HG02623 (cell line): ENCODE measurements around the gene CLN6.
A peak's percentile ranks its signal among the peaks of the same experiment; 100 is the strongest.
"Not testable (repeated sequence)": the region's sequence is repeated elsewhere in the genome, so short reads cannot be mapped to it uniquely, and the experiment has no call there.

Source experiments
- ATAC-seq: cut with Tn5 transposase; IDR thresholded peaks from one replicate; pipeline ENCODE4 v1.9.1; 2021; ENCODE audit warnings: moderate library complexity; ENCODE audit not compliant: unreplicated experiment

Gene CLN6

GRCh38 chr15:68256675-68257450, 27.3 kb upstream of the CLN6 start:
- no peak for ATAC-seq

GRCh38 chr15:68252925-68253534, 23.5 kb upstream of the CLN6 start:
- no peak for ATAC-seq

- ATAC-seq: no peak
Observed at GRCh38 chr15:68249058-68249713, 19.7 kb upstream of the CLN6 start.

GRCh38 chr15:68244235-68244634, 14.7 kb upstream of the CLN6 start:
- no peak for ATAC-seq

- no peak for ATAC-seq
Observed at GRCh38 chr15:68241088-68241935, 11.8 kb upstream of the CLN6 start.

GRCh38 chr15:68239025-68239424, 9.5 kb upstream of the CLN6 start:
- ATAC-seq: no peak

GRCh38 chr15:68235022-68235421, 5.5 kb upstream of the CLN6 start:
- no peak for ATAC-seq

- ATAC-seq: not testable (repeated sequence)
Observed at GRCh38 chr15:68234520-68234919, 5.0 kb upstream of the CLN6 start.

GRCh38 chr15:68234060-68234459, 4.5 kb upstream of the CLN6 start:
- ATAC-seq: no peak

- no peak for ATAC-seq
Observed at GRCh38 chr15:68232937-68233336, 3.4 kb upstream of the CLN6 start.

- no peak for ATAC-seq
Observed at GRCh38 chr15:68232449-68232848, 2.9 kb upstream of the CLN6 start.

GRCh38 chr15:68231102-68231818, 1.7 kb upstream of the CLN6 start:
- no peak for ATAC-seq

GRCh38 chr15:68230157-68231100, 901 bp upstream of the CLN6 start:
- no peak for ATAC-seq

GRCh38 chr15:68228971-68229385, 550 bp downstream of the CLN6 start:
- peak; percentile 3 for ATAC-seq

GRCh38 chr15:68228143-68228970, 1.2 kb downstream of the CLN6 start:
- ATAC-seq: no peak

GRCh38 chr15:68227643-68228142, 1.8 kb downstream of the CLN6 start:
- no peak for ATAC-seq

- not testable (repeated sequence) for ATAC-seq
Observed at GRCh38 chr15:68225442-68225841, 4.1 kb downstream of the CLN6 start.

GRCh38 chr15:68224546-68225250, 4.8 kb downstream of the CLN6 start:
- ATAC-seq: no peak
